HepG2 (cell line): ENCODE data around the gene CTLA4. TPM values are rescaled to one million over a fixed set of nuclear protein-coding genes. Genes with fewer than 3 reads are reported as not detected.

Source experiments
- ATAC-seq: fragments of 200-7000 bp; cut with Tn5 transposase; 3 replicates; pipeline ENCODE4 v1.9.1; 2020; ENCODE audit warnings: mild to moderate bottlenecking, moderate library complexity
- BruUV-seq: library from RNA; stranded (reverse); fragments of 400-500 nt; replicated peaks from 2 replicates; lab custom pipeline; 2021; lab: Mats Ljungman, UMichigan
- CTCF ChIA-PET: fragments of 300-600 bp; formaldehyde crosslinking; extraction: SDS; loops from one replicate; lab custom pipeline; 2021; ENCODE audit warnings: low total read pairs, inconsistent platforms, low intra/inter-chr PET ratio; lab: Yijun Ruan, JAX
- POLR2A ChIA-PET: fragments of 350-600 bp; sonication (Branson Sonifier 250); formaldehyde crosslinking; loops from one replicate; lab custom pipeline; 2020; ENCODE audit warnings: antibody characterized with exemption, inconsistent platforms; lab: Yijun Ruan, JAX
- DNase-seq: peaks from one replicate; pipeline ENCODE4 v3.0.0-alpha.2; 2015; ENCODE audit warnings: low spot score
- FAIRE-seq: peaks from 3 replicates; lab custom pipeline; 2011; peaks lifted over from hg19 to GRCh38; lab: Jason Lieb, UNC
- H2AFZ ChIP-seq: one replicate; pipeline ENCODE4 v1.6.1; 2011; ENCODE audit warnings: low read length, inconsistent platforms
- H3K27ac ChIP-seq: fragments of 300-600 bp; 3 replicates; pipeline ENCODE4 v1.8.0; 2011; ENCODE audit warnings: mixed run types, mild to moderate bottlenecking, mixed read lengths, low read length, inconsistent platforms; ENCODE audit not compliant: insufficient read depth; ENCODE audit errors: extremely low read length
- H3K27me3 ChIP-seq, 2 experiments: fragments of 200-600 bp in 1 of 2; 2 replicates in 1 of 2; 3 replicates in 1 of 2; pipeline versions ENCODE4 v1.6.0 to v1.8.0; 2011; ENCODE audit warnings: low read length in 2 of 2, mild to moderate bottlenecking in 2 of 2, moderate library complexity in 2 of 2, inconsistent platforms in 1 of 2; ENCODE audit not compliant: insufficient read depth in 2 of 2, control insufficient read depth in 1 of 2
- H3K36me3 ChIP-seq, 2 experiments: fragments of 200-600 bp in 1 of 2; replicated peaks in 1 of 2; 2 replicates in 1 of 2; 3 replicates in 1 of 2; pipeline versions ENCODE4 v1.5.1 to v1.8.0; 2011; ENCODE audit warnings: low read length in 2 of 2, inconsistent platforms in 1 of 2; ENCODE audit not compliant: insufficient read depth in 2 of 2, control insufficient read depth in 1 of 2
- H3K4me1 ChIP-seq: 2 replicates; pipeline ENCODE4 v1.5.1; 2012; ENCODE audit warnings: low read length, inconsistent platforms; ENCODE audit not compliant: insufficient read depth
- H3K4me2 ChIP-seq: 2 replicates; pipeline ENCODE4 v1.6.0; 2011; ENCODE audit warnings: low read depth, low read length, inconsistent platforms
- H3K4me3 ChIP-seq, 3 experiments: fragments of 200-600 bp in 1 of 3; sonication (generic), shearing (Covaris generic) in 1 of 3; replicated peaks in 1 of 3; 2 replicates each; pipeline ENCODE4 v1.5.1; 2011 to 2016; ENCODE audit warnings: low read length in 3 of 3, inconsistent platforms in 2 of 3, low read depth in 2 of 3, mild to moderate bottlenecking in 2 of 3, control low read depth in 1 of 3, mixed read lengths in 1 of 3; ENCODE audit not compliant: insufficient read depth in 1 of 3
- H3K79me2 ChIP-seq: one replicate; pipeline ENCODE4 v1.6.1; 2011; ENCODE audit warnings: low read length, inconsistent platforms; ENCODE audit not compliant: insufficient read depth
- H3K9ac ChIP-seq: 2 replicates; pipeline ENCODE4 v1.6.0; 2011; ENCODE audit warnings: mild to moderate bottlenecking, low read depth, low read length, inconsistent platforms; ENCODE audit not compliant: insufficient read depth
- H3K9me3 ChIP-seq: 2 replicates; pipeline ENCODE4 v1.5.1; 2012; ENCODE audit warnings: mild to moderate bottlenecking, low read length
- H4K20me1 ChIP-seq: 2 replicates; pipeline ENCODE4 v1.6.0; 2011; ENCODE audit warnings: inconsistent platforms, mild to moderate bottlenecking, low read length, moderate library complexity; ENCODE audit not compliant: insufficient read depth
- FOSL2 ChIP-seq: sonication (generic); formaldehyde crosslinking; IDR thresholded peaks from 2 replicates; pipeline ENCODE4 v1.4.0; 2020; ENCODE audit warnings: missing genetic modification reagents
- GMEB1 ChIP-seq: sonication (generic); formaldehyde crosslinking; IDR thresholded peaks from 2 replicates; pipeline ENCODE4 v1.5.1; 2020; ENCODE audit warnings: missing genetic modification reagents, mild to moderate bottlenecking, borderline replicate concordance
- HCFC1 ChIP-seq: fragments of 150-350 bp; IDR thresholded peaks from 2 replicates; pipeline ENCODE4 v1.6.1; 2014; ENCODE audit warnings: low read depth, low read length
- HDAC1 ChIP-seq: sonication (generic); formaldehyde crosslinking; IDR thresholded peaks from 2 replicates; pipeline ENCODE4 v1.5.1; 2020; ENCODE audit warnings: mild to moderate bottlenecking, missing genetic modification reagents
- PRMT3 ChIP-seq: sonication (generic); formaldehyde crosslinking; IDR thresholded peaks from 2 replicates; pipeline ENCODE4 v1.8.1; 2022; ENCODE audit warnings: low read depth, mild to moderate bottlenecking, moderate library complexity, missing genetic modification reagents, borderline replicate concordance
- RAD21 ChIP-seq: fragments of 450-650 bp; formaldehyde crosslinking; IDR thresholded peaks from 2 replicates; pipeline ENCODE4 v1.5.0; 2020; ENCODE audit warnings: mild to moderate bottlenecking
- THAP9 ChIP-seq: sonication (generic); formaldehyde crosslinking; IDR thresholded peaks from 2 replicates; pipeline ENCODE4; 2020; ENCODE audit warnings: missing genetic modification reagents, mild to moderate bottlenecking, borderline replicate concordance
- ZNF205 ChIP-seq: IDR thresholded peaks from 2 replicates; pipeline ENCODE4 v1.6.1; 2018; ENCODE audit warnings: missing biosample characterization, missing genetic modification reagents
- ZNF343 ChIP-seq: sonication (generic); formaldehyde crosslinking; IDR thresholded peaks from 2 replicates; pipeline ENCODE4 v1.4.0; 2020; ENCODE audit warnings: mild to moderate bottlenecking, missing genetic modification reagents
- ZNF530 ChIP-seq: sonication (generic); formaldehyde crosslinking; IDR thresholded peaks from 2 replicates; pipeline ENCODE4 v1.5.0; 2020; ENCODE audit warnings: low read depth, mild to moderate bottlenecking, missing genetic modification reagents
- ZNF616 ChIP-seq: sonication (generic); formaldehyde crosslinking; IDR thresholded peaks from 2 replicates; pipeline ENCODE4 v1.5.0; 2020; ENCODE audit warnings: low read depth, mild to moderate bottlenecking, missing genetic modification reagents
- ZNF883 ChIP-seq: sonication (generic); formaldehyde crosslinking; IDR thresholded peaks from 2 replicates; pipeline ENCODE4 v1.5.1; 2020; ENCODE audit warnings: mild to moderate bottlenecking, missing genetic modification reagents; ENCODE audit errors: not compliant biosample characterization
- WGBS: methylation state at CpG from one replicate; pipeline ENCODE4 v1.1.6; 2017; ENCODE audit warnings: low lambda C conversion rate; 5-methylcytosine and 5-hydroxymethylcytosine counted together
- in situ Hi-C: cut with HindIII; loops from 2 replicates; pipeline ENCODE4 v1.10.0; 2017; ENCODE audit warnings: low pct_unique_long_range_greater_than_20kb; ENCODE audit not compliant: extremely low pct_ligation_motif_present
- intact Hi-C: fragments of 100-400 bp; cut with micrococcal nuclease; formaldehyde crosslinking; loops from one replicate; pipeline ENCODE4 v1.10.0; 2022; ENCODE audit not compliant: unreplicated experiment
- polyA plus RNA-seq, 8 experiments: library from polyadenylated mRNA; depleted of rRNA in 3 of 8; stranded (reverse) in 7 of 8; unstranded in 1 of 8; fragments of >200 nt; fragmentation: Illumina TruSeq in 4 of 8; extraction: Trizol in 4 of 8; gene quantifications; 2 replicates each; pipeline versions ENCODE4 v1.2.1 to v1.2.3, GENCODE V29; 2011 to 2016; ENCODE audit warnings: low read depth in 4 of 8, missing spikeins in 1 of 8, mixed read lengths in 1 of 8; ENCODE audit not compliant: insufficient read depth in 1 of 8
- total RNA-seq, 5 experiments: library from RNA; depleted of rRNA; stranded (reverse); fragments of >200 nt; fragmentation: Illumina TruSeq; extraction: Trizol; gene quantifications; 2 replicates each; pipeline ENCODE4 v1.2.3, GENCODE V29; 2016; ENCODE audit warnings: low read depth in 1 of 5

CTLA4 gene
- total and polyA plus RNA-seq, 2 of the 13 experiments (the other 11 are each of a cell fraction or from before 2014, with no cell fraction given), result 0.16 TPM; not detected in 1

- WGBS, result 19% methylated on average over 4 of the region's 4 CpGs
These were observed 7.9 kb downstream of the CTLA4 start for GRCh38 chr2:203875471-203875870.

More at GRCh38 chr2:203875471-203875870, 7.9 kb downstream of the CTLA4 start:
- Histone ChIP-seq H3K4me2 (no peak overlapping the region), H3K4me3 (no peak overlapping the region), H4K20me1 (no peaks in the 10 kb centered on the region), H2AFZ (no peak overlapping the region), H3K9ac (no peak overlapping the region), H3K9me3 (no peaks in the 10 kb centered on the region), H3K4me1 (no peaks in the 10 kb centered on the region), H3K36me3 (no peaks in the 10 kb centered on the region)
- in situ Hi-C loops (no loop called here), intact Hi-C loops (no loop called here)
- FAIRE-seq (no peak), ATAC-seq (no peak)
- POLR2A ChIA-PET, result no interaction called here
- CTCF ChIA-PET, result no interaction called here
- TF ChIP-seq ZNF530 (CRISPR knock-in tag) (no peak), ZNF616 (CRISPR knock-in tag) (no peak), ZNF883 (CRISPR knock-in tag) (no peak), HDAC1 (no peak), RAD21 (CRISPR knock-in tag) (no peak), HCFC1 (no peak), THAP9 (no peak), PRMT3 (CRISPR knock-in tag) (no peak), ZNF343 (CRISPR knock-in tag) (no peak), ZNF205 (CRISPR knock-in tag) (no peak), GMEB1 (CRISPR knock-in tag) (no peak), FOSL2 (CRISPR knock-in tag) (no peak)
- TF ChIP-seq, all 625 proteins: peak for 0
- Histone ChIP-seq H3K27me3 (peaks cover 0 to 10% of the 10 kb centered on the region in 2 experiments; a peak in 3 of 5 replicates), H3K79me2 (no peaks in the 10 kb centered on the region), H3K27ac (no peak overlapping the region)
- BruUV-seq, result no TSS peak
- DNase-seq, result no peak
